HG03558 (cell line): ENCODE measurements around the gene DNMT3L.
"Not testable (repeated sequence)": the region's sequence is repeated elsewhere in the genome, so short reads cannot be mapped to it uniquely, and the experiment has no call there.

Experiments used
- ATAC-seq: cut with Tn5 transposase; IDR thresholded peaks from one replicate; pipeline ENCODE4 v1.9.1; 2021; ENCODE audit warnings: moderate number of reproducible peaks; ENCODE audit not compliant: unreplicated experiment; ENCODE audit errors: extremely low read depth

Gene DNMT3L

GRCh38 chr21:44253832-44254710 is 7.6 kb downstream of the DNMT3L start:
- ATAC-seq: no peak

- ATAC-seq: not testable (repeated sequence)
Observed at GRCh38 chr21:44249204-44250037, 12.3 kb downstream of the DNMT3L start.

- ATAC-seq: not testable (repeated sequence)
Observed at GRCh38 chr21:44247904-44248303, 13.8 kb downstream of the DNMT3L start.

- not testable (repeated sequence) for ATAC-seq
Observed at GRCh38 chr21:44243980-44244379, 17.7 kb downstream of the DNMT3L start.

- ATAC-seq: not testable (repeated sequence)
Observed at GRCh38 chr21:44241281-44241680, 20.4 kb downstream of the DNMT3L start.

- ATAC-seq: not testable (repeated sequence)
Observed at GRCh38 chr21:44240842-44241241, 20.9 kb downstream of the DNMT3L start, which contains the start of gene ICOSLG. Gene ICOSLG (minus strand): TSS chr21:44240943. CDS start chr21:44240817, 126 bp downstream.

GRCh38 chr21:44240353-44240752 is 21.3 kb downstream of the DNMT3L start:
- not testable (repeated sequence) for ATAC-seq

- ATAC-seq: not testable (repeated sequence)
Observed at GRCh38 chr21:44229561-44229960, 32.1 kb downstream of the DNMT3L start.

GRCh38 chr21:44228109-44228508 is 33.6 kb downstream of the DNMT3L start:
- ATAC-seq: not testable (repeated sequence)

GRCh38 chr21:44227614-44228013 is 34.1 kb downstream of the DNMT3L start:
- not testable (repeated sequence) for ATAC-seq

GRCh38 chr21:44225605-44226004 is 36.1 kb downstream of the DNMT3L start:
- not testable (repeated sequence) for ATAC-seq

- not testable (repeated sequence) for ATAC-seq
Observed at GRCh38 chr21:44223334-44223733, 38.4 kb downstream of the DNMT3L start.

GRCh38 chr21:44220674-44221073 is 41.0 kb downstream of the DNMT3L start:
- ATAC-seq: not testable (repeated sequence)

GRCh38 chr21:44218461-44218860 is 43.2 kb downstream of the DNMT3L start:
- not testable (repeated sequence) for ATAC-seq

GRCh38 chr21:44211978-44212377 is 49.7 kb downstream of the DNMT3L start:
- not testable (repeated sequence) for ATAC-seq

- ATAC-seq: not testable (repeated sequence)
Observed at GRCh38 chr21:44211574-44211973, 50.1 kb downstream of the DNMT3L start.

GRCh38 chr21:44207860-44208646 is 53.6 kb downstream of the DNMT3L start:
- ATAC-seq: not testable (repeated sequence)

GRCh38 chr21:44206698-44207676 is 54.7 kb downstream of the DNMT3L start:
- not testable (repeated sequence) for ATAC-seq

- not testable (repeated sequence) for ATAC-seq
Observed at GRCh38 chr21:44206187-44206586, 55.5 kb downstream of the DNMT3L start.
